HG03045 (cell line): ENCODE measurements around the gene GAS6.
"Not testable (repeated sequence)": the region's sequence is repeated elsewhere in the genome, so short reads cannot be mapped to it uniquely, and the experiment has no call there.

Experiments
- ATAC-seq: cut with Tn5 transposase; IDR thresholded peaks from one replicate; pipeline ENCODE4 v1.9.1; 2021; ENCODE audit warnings: mild to moderate bottlenecking, moderate library complexity; ENCODE audit not compliant: unreplicated experiment

The GAS6 gene

DNA sequence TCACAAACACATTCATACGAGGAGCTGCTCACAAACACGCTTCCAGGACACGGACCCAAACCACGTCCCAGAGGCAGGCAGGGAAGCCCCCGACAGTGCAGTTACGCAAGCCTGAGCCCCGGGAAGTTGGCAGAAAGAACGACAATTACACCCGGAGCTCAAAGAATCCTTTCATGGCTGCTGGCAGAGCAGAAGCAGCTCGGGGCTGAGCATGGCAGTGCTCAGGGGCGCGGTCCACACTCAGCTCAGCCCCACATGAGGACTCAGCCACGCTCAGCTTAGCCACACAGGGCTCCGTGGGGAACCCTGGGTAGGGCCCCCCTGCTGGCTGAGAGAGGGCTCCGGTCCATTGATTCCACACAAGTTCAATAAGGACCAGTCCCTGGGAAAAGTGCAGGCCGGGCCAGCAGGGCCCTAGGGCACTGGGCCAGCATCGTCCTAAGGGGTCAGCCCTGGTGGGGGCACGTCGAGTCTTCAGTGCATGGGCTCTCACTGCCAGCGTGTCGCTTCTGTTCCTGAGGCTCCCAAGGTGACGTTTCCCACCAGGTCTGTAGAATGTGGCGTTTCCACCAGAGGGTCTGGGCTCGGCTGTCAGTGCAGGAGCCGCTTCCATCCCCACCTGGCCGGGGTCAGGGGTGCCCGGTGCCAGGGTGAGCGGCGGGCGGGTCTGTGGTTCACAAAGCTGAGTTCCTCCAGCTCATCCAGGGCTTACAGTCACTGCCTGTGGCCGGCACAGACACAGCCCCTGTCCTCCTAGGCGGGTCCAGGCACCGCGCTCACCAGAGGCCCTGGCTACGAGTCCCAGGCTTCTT, 23.1 kb downstream of the GAS6 start:
- no peak for ATAC-seq

DNA sequence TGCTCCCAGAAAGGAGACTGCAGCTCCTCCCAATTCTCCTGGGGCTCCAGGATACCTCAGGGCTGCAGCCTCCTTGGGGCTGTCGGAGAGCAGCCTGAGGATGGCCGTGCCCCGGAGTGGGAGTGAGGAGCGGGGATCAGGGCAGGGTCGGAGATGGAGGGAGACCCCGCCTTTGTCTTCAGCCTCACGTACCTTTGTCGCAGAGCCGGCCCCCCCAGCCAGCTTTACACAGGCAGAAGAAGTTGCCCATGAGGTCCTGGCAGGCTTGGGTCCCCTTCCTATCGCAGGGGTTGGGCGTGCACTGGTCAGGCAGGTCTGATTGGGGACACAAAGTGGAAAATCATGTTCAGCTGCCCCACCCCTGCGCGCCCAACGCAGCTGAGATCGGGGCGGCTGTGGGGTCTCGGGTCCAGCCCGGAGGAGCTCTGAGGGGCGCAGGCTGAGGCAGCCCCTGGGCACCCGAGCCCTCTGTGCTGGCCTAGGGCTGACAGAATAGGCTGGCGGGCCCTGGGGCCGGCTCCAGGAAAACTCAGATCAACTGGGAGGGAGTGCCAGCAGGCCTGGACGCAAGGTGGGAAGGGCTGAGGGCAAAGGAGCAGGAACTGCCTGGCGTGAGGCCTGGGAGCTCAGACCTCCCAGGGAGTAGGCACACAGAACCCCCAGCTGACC, 24.2 kb downstream of the GAS6 start:
- ATAC-seq: no peak

DNA sequence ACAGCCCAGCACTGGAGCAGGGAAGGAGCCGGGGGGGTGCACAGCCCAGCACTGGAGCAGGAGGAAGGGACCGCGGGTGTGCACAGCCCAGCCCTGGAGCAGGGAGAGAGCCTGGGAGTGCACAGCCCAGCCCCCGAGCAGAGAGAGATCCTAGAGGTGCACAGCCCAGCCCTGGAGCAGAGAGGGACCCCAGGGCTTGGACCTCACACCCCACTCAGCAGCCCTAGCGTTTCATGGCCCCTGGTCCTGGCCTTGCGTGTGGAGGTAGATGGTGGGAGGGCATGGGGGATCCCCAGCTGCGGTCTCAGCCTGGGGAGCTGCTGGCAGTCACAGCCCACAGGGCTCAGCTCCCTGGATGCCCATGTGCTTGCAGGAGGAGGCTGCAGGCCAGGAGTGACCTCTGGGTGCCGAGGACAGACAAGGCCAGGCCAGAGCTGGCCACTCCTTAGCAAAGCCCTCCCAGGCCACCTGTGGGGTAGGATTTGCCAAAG, 25.1 kb downstream of the GAS6 start:
- no peak for ATAC-seq

DNA sequence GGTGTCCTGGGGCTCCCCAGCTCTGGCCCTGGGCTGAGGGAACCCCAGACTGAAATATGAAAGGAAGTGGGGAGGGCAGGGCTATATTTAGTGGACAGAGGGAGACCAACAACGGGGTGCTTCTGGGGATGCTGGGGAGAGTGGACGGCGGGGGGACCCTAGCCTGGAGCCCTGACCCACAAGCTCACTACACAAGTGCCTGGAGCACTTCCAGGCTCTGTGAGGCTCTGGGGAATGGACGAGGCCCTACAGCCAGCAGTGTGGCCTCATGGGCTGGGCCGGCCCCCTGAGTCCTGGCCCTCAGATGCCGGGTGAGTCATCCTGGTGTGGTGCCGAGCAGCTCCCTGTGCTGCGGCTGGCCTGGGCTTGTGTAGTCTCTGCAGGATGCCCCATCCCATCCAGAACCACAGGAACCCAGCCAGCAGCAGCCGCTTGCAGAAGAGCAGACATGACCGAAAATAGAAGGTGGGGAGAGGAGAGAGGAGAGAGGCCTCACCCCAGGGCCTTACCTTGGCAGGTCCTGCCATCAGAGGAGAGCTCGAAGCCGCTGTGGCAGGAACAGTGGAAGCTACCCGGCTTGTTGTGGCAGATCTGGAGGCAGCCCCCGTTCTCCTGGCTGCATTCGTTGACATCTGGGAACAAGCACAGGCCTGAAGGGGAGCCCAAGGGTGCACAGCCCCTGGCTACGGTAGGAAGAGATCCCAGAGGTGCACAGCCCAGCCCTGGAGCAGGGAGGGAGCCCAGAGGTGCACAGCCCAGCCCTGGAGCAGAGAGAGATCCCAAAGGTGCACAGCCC, 26.1 kb downstream of the GAS6 start:
- no peak for ATAC-seq

- no peak for ATAC-seq
These were observed 26.9 kb downstream of the GAS6 start for GRCh38 chr13:113836768-113837559.

GRCh38 chr13:113835461-113836270, 28.2 kb downstream of the GAS6 start:
- no peak for ATAC-seq

- ATAC-seq: no peak
These were observed 29.2 kb downstream of the GAS6 start for GRCh38 chr13:113834496-113835200.

DNA sequence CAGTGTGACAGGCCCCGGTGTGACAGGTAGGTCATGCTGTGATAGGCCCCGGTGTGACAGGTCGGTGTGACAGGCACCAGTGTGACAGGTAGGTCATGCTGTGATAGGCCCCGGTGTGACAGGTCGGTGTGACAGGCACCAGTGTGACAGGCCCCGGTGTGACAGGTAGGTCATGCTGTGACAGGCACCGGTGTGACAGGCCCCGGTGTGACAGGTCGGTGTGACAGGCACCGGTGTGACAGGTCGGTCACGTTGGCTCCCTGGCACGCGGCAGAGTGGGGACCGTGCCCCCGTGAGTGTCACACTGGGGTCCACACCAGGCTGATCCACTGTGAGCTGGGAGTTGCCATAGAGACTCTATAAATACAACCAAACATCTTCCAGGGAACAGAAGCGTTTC, 29.9 kb downstream of the GAS6 start:
- not testable (repeated sequence) for ATAC-seq

GRCh38 chr13:113833111-113833830, 30.6 kb downstream of the GAS6 start:
- no peak for ATAC-seq

GRCh38 chr13:113832631-113833030, 31.2 kb downstream of the GAS6 start:
- ATAC-seq: no peak

- ATAC-seq: no peak
These were observed 31.7 kb downstream of the GAS6 start for GRCh38 chr13:113832205-113832604.

DNA sequence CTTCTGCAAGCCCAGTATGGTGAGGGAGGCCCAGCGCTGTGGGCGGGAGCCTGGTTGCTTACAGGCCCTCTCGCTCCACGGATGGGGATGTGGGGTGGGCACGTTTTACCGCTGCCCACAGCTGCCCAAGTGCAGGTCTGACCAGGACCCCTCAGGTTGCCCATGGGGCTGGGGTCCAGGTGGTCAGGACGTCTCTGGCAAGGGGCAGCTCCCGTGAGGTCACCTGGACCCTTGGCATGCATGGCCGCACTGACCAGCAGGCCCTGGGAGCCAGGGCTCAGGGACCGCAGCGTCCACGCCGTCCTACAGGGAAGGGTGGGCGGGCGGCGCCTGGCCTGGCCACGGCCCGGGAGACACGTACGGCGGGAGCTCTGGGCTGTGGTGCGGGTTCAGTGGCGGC, 32.8 kb downstream of the GAS6 start:
- no peak for ATAC-seq

DNA sequence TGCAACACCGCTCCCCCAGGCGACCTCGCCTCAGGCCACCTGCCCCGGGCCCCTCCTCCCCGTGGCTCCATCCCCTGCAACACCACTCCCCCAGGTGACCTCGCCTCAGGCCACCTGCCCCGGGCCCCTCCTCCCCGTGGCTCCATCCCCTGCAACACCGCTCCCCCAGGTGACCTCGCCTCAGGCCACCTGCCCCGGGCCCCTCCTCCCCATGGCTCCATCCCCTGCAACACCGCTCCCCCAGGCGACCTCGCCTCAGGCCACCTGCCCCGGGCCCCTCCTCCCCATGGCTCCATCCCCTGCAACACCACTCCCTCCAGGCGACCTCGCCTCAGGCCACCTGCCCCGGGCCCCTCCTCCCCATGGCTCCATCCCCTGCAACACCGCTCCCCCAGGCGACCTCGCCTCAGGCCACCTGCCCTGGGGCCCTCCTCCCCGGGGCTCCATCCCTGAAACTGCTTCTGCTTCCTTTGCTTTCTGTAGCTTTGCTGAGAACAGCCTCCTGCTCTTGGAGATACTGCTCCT, 33.4 kb downstream of the GAS6 start:
- not testable (repeated sequence) for ATAC-seq

GRCh38 chr13:113828282-113828825, 35.5 kb downstream of the GAS6 start:
- ATAC-seq: no peak

- ATAC-seq: no peak
These were observed 36.9 kb downstream of the GAS6 start for GRCh38 chr13:113827021-113827420.

- not testable (repeated sequence) for ATAC-seq
These were observed 37.4 kb downstream of the GAS6 start for GRCh38 chr13:113826446-113826845.

GRCh38 chr13:113825841-113826240, 38.0 kb downstream of the GAS6 start:
- no peak for ATAC-seq

- no peak for ATAC-seq
These were observed 40.1 kb downstream of the GAS6 start for GRCh38 chr13:113823771-113824170.
